ENCODE results near the gene SUN5. TPM values are rescaled to one million over a fixed set of nuclear protein-coding genes. Genes with fewer than 3 reads are reported as not detected.

Gene SUN5
- total RNA-seq, 1 experiment from 2014 or later, result not detected

GRCh38 chr20:32976746-32977145 lies 27.5 kb downstream of the SUN5 start:
- H3K36me3 Mint-ChIP-seq, result peaks cover 9% of the 10 kb centered on the region; the same call in 1 of the 2 replicates
- POLR2A ChIA-PET, result no interaction called here
- no peak overlapping the region for H3K4me3 Mint-ChIP-seq
- peaks cover 22% of the 10 kb centered on the region; the same call in 1 of the 2 replicates for H3K4me1 Mint-ChIP-seq
- H3K27ac Mint-ChIP-seq, result no peak overlapping the region
- peaks cover 12% of the 10 kb centered on the region for H3K9me3 Mint-ChIP-seq
- CTCF ChIA-PET, result interaction anchor here (3.0 kb wide), 1 partner anchor 19 kb away, joined by 16 read pairs; no protein-coding TSS in a partner anchor
- ATAC-seq (no peak), DNase-seq (ENCODE audit: low spot score) (peak; percentile 2)
- H3K27me3 Mint-ChIP-seq (ENCODE audit: low read depth), result no peaks in the 10 kb centered on the region
- TF ChIP-seq ZNF423 (CRISPR knock-in tag; IDR thresholded peaks at IDR 0.05) (no peak), ATF3 (CRISPR knock-in tag; conservative IDR thresholded peaks at IDR 0.05) (no peak), ZNF263 (CRISPR knock-in tag; IDR thresholded peaks at IDR 0.05; ENCODE audit: low read depth) (no peak), CREM (CRISPR knock-in tag; IDR thresholded peaks at IDR 0.05) (no peak), ZNF281 (CRISPR knock-in tag; IDR thresholded peaks at IDR 0.05) (no peak), CBFB (CRISPR knock-in tag; IDR thresholded peaks at IDR 0.05; ENCODE audit: low read depth) (no peak), FOXP1 (CRISPR knock-in tag; IDR thresholded peaks at IDR 0.05; ENCODE audit: borderline replicate concordance) (no peak), IRF2 (CRISPR knock-in tag; IDR thresholded peaks at IDR 0.05; ENCODE audit: borderline replicate concordance, low read depth) (no peak), MXD4 (CRISPR knock-in tag; IDR thresholded peaks at IDR 0.05; ENCODE audit: borderline replicate concordance) (no peak), ZNF512 (CRISPR knock-in tag; IDR thresholded peaks at IDR 0.05; ENCODE audit: borderline replicate concordance) (no peak), ZNF121 (CRISPR knock-in tag; IDR thresholded peaks at IDR 0.05) (no peak), FOXJ3 (CRISPR knock-in tag; IDR thresholded peaks at IDR 0.05; ENCODE audit: borderline replicate concordance) (no peak), NR1H2 (CRISPR knock-in tag; IDR thresholded peaks at IDR 0.05) (no peak), ESRRA (CRISPR knock-in tag; IDR thresholded peaks at IDR 0.05; ENCODE audit: borderline replicate concordance) (no peak)

- ChIA-PET CTCF (interaction anchor here (1.0 to 3.0 kb wide), 2 partner anchors 20 to 29 kb away, joined by 5 to 16 read pairs; no protein-coding TSS in a partner anchor), POLR2A (no interaction called here)
- peaks cover 9% of the 10 kb centered on the region; the same call in 1 of the 2 replicates for H3K36me3 Mint-ChIP-seq
- no peaks in the 10 kb centered on the region for H3K27me3 Mint-ChIP-seq (ENCODE audit: low read depth)
- ATAC-seq (no peak), DNase-seq (ENCODE audit: low spot score) (peak; percentile 5)
- peaks cover 12% of the 10 kb centered on the region for H3K9me3 Mint-ChIP-seq
- H3K4me3 Mint-ChIP-seq, result no peak overlapping the region
- no peak overlapping the region for H3K27ac Mint-ChIP-seq
- peaks cover 22% of the 10 kb centered on the region; the same call in 1 of the 2 replicates for H3K4me1 Mint-ChIP-seq
- TF ChIP-seq TEAD4 (CRISPR knock-in tag; IDR thresholded peaks at IDR 0.05) (no peak), FOXP1 (CRISPR knock-in tag; IDR thresholded peaks at IDR 0.05; ENCODE audit: borderline replicate concordance) (no peak), PRRX2 (CRISPR knock-in tag; IDR thresholded peaks at IDR 0.05) (no peak), ZNF532 (CRISPR knock-in tag; IDR thresholded peaks at IDR 0.05; ENCODE audit: borderline replicate concordance) (no peak), EMX1 (CRISPR knock-in tag; IDR thresholded peaks at IDR 0.05) (no peak), ZSCAN18 (CRISPR knock-in tag; IDR thresholded peaks at IDR 0.05) (no peak), KAT7 (CRISPR knock-in tag; IDR thresholded peaks at IDR 0.05; ENCODE audit: borderline replicate concordance) (no peak), CBFB (CRISPR knock-in tag; IDR thresholded peaks at IDR 0.05; ENCODE audit: low read depth) (no peak), E2F4 (CRISPR knock-in tag; IDR thresholded peaks at IDR 0.05; ENCODE audit: borderline replicate concordance, low read depth) (no peak), MYBL2 (CRISPR knock-in tag; IDR thresholded peaks at IDR 0.05) (no peak)
Measured at GRCh38 chr20:32975698-32976674, 28.2 kb downstream of the SUN5 start.
